SIG-M5 (cell line): ENCODE results near the gene RCOR1.

Experiments used
- DNase-seq: peaks from one replicate; lab custom pipeline; 2025; lab: John Stamatoyannopoulos, UW

RCOR1 gene

GRCh38 chr14:102723650-102724049, 131.2 kb downstream of the RCOR1 start:
- no peak for DNase-seq

GRCh38 chr14:102726191-102726949, 133.9 kb downstream of the RCOR1 start:
- no peak for DNase-seq

GRCh38 chr14:102727336-102728095, 135.1 kb downstream of the RCOR1 start:
- no peak for DNase-seq

GRCh38 chr14:102728501-102728900, 136.1 kb downstream of the RCOR1 start:
- DNase-seq: no peak

GRCh38 chr14:102729268-102729667, 136.8 kb downstream of the RCOR1 start:
- DNase-seq: no peak

GRCh38 chr14:102729825-102730224, 137.4 kb downstream of the RCOR1 start:
- DNase-seq: no peak

- DNase-seq: no peak
Measured at GRCh38 chr14:102731101-102731870, 138.8 kb downstream of the RCOR1 start.

GRCh38 chr14:102731871-102732800, 139.7 kb downstream of the RCOR1 start:
- no peak for DNase-seq

- DNase-seq: no peak
Measured at GRCh38 chr14:102732924-102733323, 140.5 kb downstream of the RCOR1 start.

- DNase-seq: no peak
Measured at GRCh38 chr14:102733326-102733725, 140.9 kb downstream of the RCOR1 start.

- DNase-seq: no peak
Measured at GRCh38 chr14:102734436-102734835, 142.0 kb downstream of the RCOR1 start.

GRCh38 chr14:102736956-102737355, 144.5 kb downstream of the RCOR1 start:
- no peak for DNase-seq

- no peak for DNase-seq
Measured at GRCh38 chr14:102737402-102738372, 145.2 kb downstream of the RCOR1 start.

- no peak for DNase-seq
Measured at GRCh38 chr14:102738373-102739189, 146.1 kb downstream of the RCOR1 start.

- DNase-seq: no peak
Measured at GRCh38 chr14:102739190-102739469, 146.7 kb downstream of the RCOR1 start.

- no peak for DNase-seq
Measured at GRCh38 chr14:102746634-102747438, 154.4 kb downstream of the RCOR1 start.

GRCh38 chr14:102748806-102749205, 156.4 kb downstream of the RCOR1 start:
- DNase-seq: no peak

GRCh38 chr14:102749393-102750305, 157.2 kb downstream of the RCOR1 start:
- no peak for DNase-seq
